Prostate gland (tissue), 2 donors: ENCODE data around the gene TCTA.

Source experiments
- POLR2A ChIP-seq: fragments of 450-650 bp; IDR thresholded peaks from one replicate; pipeline ENCODE4 v1.6.1; 2016; ENCODE audit warnings: antibody characterized with exemption, mild to moderate bottlenecking
- TF ChIP-seq, protein P1 (sequence below), 4 experiments: fragments of 200-600 bp in 2 of 4; fragments of 450-650 bp in 2 of 4; sonication (generic) in 2 of 4; IDR thresholded peaks; 1 replicate in 3 of 4; 2 replicates in 1 of 4; pipeline ENCODE4 v1.5.1; 2016 to 2019; ENCODE audit warnings: antibody characterized with exemption in 4 of 4, mild to moderate bottlenecking in 2 of 4, moderate library complexity in 2 of 4

DNA sequence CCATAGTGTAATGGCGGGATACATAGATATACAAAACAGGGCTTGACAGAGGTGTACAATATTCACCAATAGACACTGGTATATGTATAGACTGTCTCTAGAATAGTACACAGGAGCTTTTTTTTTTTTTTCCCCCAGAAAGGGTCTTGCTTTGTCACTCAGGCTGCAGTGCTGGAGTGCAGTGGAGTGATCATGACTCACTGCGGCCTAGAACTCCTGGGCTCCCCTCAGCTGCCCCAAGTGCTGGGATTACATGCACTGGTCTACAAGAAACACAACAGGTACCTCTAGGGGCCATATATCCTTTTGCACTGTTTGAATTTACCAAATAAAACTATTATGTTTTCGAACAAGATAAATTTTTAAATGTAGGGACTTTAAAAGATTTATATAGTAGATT lies 12.8 kb upstream of the TCTA start:
- TF ChIP-seq, protein P1, sequence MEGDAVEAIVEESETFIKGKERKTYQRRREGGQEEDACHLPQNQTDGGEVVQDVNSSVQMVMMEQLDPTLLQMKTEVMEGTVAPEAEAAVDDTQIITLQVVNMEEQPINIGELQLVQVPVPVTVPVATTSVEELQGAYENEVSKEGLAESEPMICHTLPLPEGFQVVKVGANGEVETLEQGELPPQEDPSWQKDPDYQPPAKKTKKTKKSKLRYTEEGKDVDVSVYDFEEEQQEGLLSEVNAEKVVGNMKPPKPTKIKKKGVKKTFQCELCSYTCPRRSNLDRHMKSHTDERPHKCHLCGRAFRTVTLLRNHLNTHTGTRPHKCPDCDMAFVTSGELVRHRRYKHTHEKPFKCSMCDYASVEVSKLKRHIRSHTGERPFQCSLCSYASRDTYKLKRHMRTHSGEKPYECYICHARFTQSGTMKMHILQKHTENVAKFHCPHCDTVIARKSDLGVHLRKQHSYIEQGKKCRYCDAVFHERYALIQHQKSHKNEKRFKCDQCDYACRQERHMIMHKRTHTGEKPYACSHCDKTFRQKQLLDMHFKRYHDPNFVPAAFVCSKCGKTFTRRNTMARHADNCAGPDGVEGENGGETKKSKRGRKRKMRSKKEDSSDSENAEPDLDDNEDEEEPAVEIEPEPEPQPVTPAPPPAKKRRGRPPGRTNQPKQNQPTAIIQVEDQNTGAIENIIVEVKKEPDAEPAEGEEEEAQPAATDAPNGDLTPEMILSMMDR (IDR thresholded peaks at IDR 0.05), result no peak
- no peak for TF ChIP-seq POLR2A
